Skin of body (tissue), 2 donors: ENCODE measurements around the gene RPRML. TPM values are rescaled to one million over a fixed set of nuclear protein-coding genes. Genes with fewer than 3 reads are reported as not detected.
"Not testable (repeated sequence)": the region's sequence is repeated elsewhere in the genome, so short reads cannot be mapped to it uniquely, and the experiment has no call there.

Experiments
- DNase-seq: peaks from one replicate; lab custom pipeline; 2025; lab: John Stamatoyannopoulos, UW
- total RNA-seq: library from RNA; depleted of rRNA; stranded (reverse); fragments of >200 nt; gene quantifications from one replicate; pipeline ENCODE4 v1.2.3, GENCODE V29; 2014

The RPRML gene
- total RNA-seq, 1 donor from 2014 or later: not detected

- DNase-seq: no peak
Measured at GRCh38 chr17:46976626-46977270, 2.3 kb downstream of the RPRML start.

GRCh38 chr17:46975287-46975686, 3.8 kb downstream of the RPRML start:
- no peak for DNase-seq

- DNase-seq: no peak
Measured at GRCh38 chr17:46974086-46974485, 5.0 kb downstream of the RPRML start.

- DNase-seq: no peak
Measured at GRCh38 chr17:46972346-46972745, 6.7 kb downstream of the RPRML start.

GRCh38 chr17:46971647-46972300, 7.3 kb downstream of the RPRML start:
- DNase-seq: no peak

- DNase-seq: no peak
Measured at GRCh38 chr17:46968896-46969295, 10.2 kb downstream of the RPRML start.

GRCh38 chr17:46968224-46968834, 10.7 kb downstream of the RPRML start:
- no peak for DNase-seq

- no peak for DNase-seq
Measured at GRCh38 chr17:46964315-46965265, 14.5 kb downstream of the RPRML start.

GRCh38 chr17:46963571-46963970, 15.5 kb downstream of the RPRML start:
- DNase-seq: no peak

GRCh38 chr17:46962374-46962790, 16.7 kb downstream of the RPRML start:
- DNase-seq: no peak

- DNase-seq: no peak
Measured at GRCh38 chr17:46960152-46960551, 18.9 kb downstream of the RPRML start.

- no peak for DNase-seq
Measured at GRCh38 chr17:46958041-46958591, 20.9 kb downstream of the RPRML start.

- not testable (repeated sequence) for DNase-seq
Measured at GRCh38 chr17:46953191-46953590, 25.9 kb downstream of the RPRML start.

- DNase-seq: no peak
Measured at GRCh38 chr17:46952115-46952514, 26.9 kb downstream of the RPRML start.

GRCh38 chr17:46951706-46952105, 27.3 kb downstream of the RPRML start:
- no peak for DNase-seq

- DNase-seq: no peak
Measured at GRCh38 chr17:46950997-46951621, 27.9 kb downstream of the RPRML start.

- no peak for DNase-seq
Measured at GRCh38 chr17:46950342-46950996, 28.6 kb downstream of the RPRML start.

- DNase-seq: no peak
Measured at GRCh38 chr17:46949291-46950174, 29.5 kb downstream of the RPRML start.

GRCh38 chr17:46948544-46948943, 30.5 kb downstream of the RPRML start:
- DNase-seq: no peak
